ENCODE measurements around the gene TRAK2. TPM values are rescaled to one million over a fixed set of nuclear protein-coding genes. Genes with fewer than 3 reads are reported as not detected.

The TRAK2 gene
- total RNA-seq, 4 donors from 2014 or later, result 14.3 to 45.4 (median 20.3) TPM

- no peaks in the 10 kb centered on the region for H3K27me3 ChIP-seq
- DNase-seq (ENCODE audit: low spot score in 2 of 2), result no peak
- no peak for TF ChIP-seq POLR2AphosphoS5 (IDR thresholded peaks at IDR 0.05)
- no peak for TF ChIP-seq POLR2A (IDR thresholded peaks at IDR 0.05)
- TF ChIP-seq CTCF (IDR thresholded peaks at IDR 0.05), result no peak
- TF ChIP-seq EP300 (IDR thresholded peaks at IDR 0.05), result no peak
- 98% methylated on average over 9 of the region's 9 CpGs for WGBS
- H3K27ac ChIP-seq, result no peak overlapping the region
- no peaks in the 10 kb centered on the region for H3K9me3 ChIP-seq
- no peak overlapping the region for H3K4me3 ChIP-seq
- no peaks in the 10 kb centered on the region for H3K36me3 ChIP-seq
- H3K4me1 ChIP-seq, result peaks cover 4% of the 10 kb centered on the region
These were observed 25.3 kb downstream of the TRAK2 start for GRCh38 chr2:201425952-201426351.

- Histone ChIP-seq H3K4me1 (peaks cover 6% of the 10 kb centered on the region), H3K9me3 (no peaks in the 10 kb centered on the region), H3K27ac (peak overlapping the region; percentile 35), H3K27me3 (no peaks in the 10 kb centered on the region), H3K4me3 (no peak overlapping the region), H3K36me3 (no peaks in the 10 kb centered on the region)
- no peak for DNase-seq (ENCODE audit: low spot score in 2 of 2)
- TF ChIP-seq POLR2AphosphoS5 (IDR thresholded peaks at IDR 0.05) (no peak), CTCF (IDR thresholded peaks at IDR 0.05) (no peak), EP300 (IDR thresholded peaks at IDR 0.05) (no peak)
- WGBS, result 65% methylated on average over 3 of the region's 3 CpGs
These were observed 30.7 kb downstream of the TRAK2 start for GRCh38 chr2:201420442-201421113.

GRCh38 chr2:201419986-201420385 lies 31.3 kb downstream of the TRAK2 start:
- no peak for DNase-seq (ENCODE audit: low spot score in 2 of 2)
- 68% methylated on average over 4 of the region's 4 CpGs for WGBS
- Histone ChIP-seq H3K4me1 (peaks cover 12% of the 10 kb centered on the region), H3K36me3 (no peaks in the 10 kb centered on the region), H3K9me3 (no peaks in the 10 kb centered on the region), H3K27ac (peak overlapping the region; percentile 35), H3K4me3 (no peak overlapping the region), H3K27me3 (no peaks in the 10 kb centered on the region)
- TF ChIP-seq CTCF (IDR thresholded peaks at IDR 0.05) (no peak), POLR2AphosphoS5 (IDR thresholded peaks at IDR 0.05) (no peak), POLR2A (IDR thresholded peaks at IDR 0.05) (no peak), EP300 (IDR thresholded peaks at IDR 0.05) (no peak)

GRCh38 chr2:201419057-201419635 lies 32.1 kb downstream of the TRAK2 start:
- no peak for TF ChIP-seq POLR2A (IDR thresholded peaks at IDR 0.05)
- TF ChIP-seq POLR2AphosphoS5 (IDR thresholded peaks at IDR 0.05), result no peak

DNA sequence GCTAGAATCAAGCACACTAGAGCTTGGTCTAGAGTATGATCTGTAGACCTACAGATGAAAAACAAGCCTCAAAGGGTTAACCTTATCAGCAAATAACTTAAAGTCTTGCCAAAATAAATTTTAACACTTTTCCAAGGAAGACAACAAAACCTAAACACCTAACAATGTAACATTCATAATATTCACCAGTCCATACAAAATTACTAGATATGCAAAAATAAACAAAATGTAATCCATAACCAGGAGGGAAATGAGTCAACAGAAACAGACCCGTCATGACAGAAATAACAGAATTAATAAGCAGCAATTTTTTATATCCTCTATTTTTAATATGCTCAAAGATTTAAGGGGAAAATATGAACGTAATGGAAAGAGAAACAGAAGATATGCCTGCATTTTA lies 36.1 kb downstream of the TRAK2 start:
- 49% methylated on average over 2 of the region's 2 CpGs for WGBS
- no peaks in the 10 kb centered on the region for H3K36me3 ChIP-seq
- no peak overlapping the region for H3K27ac ChIP-seq
- H3K4me1 ChIP-seq, result peaks cover 32% of the 10 kb centered on the region
- H3K9me3 ChIP-seq, result no peaks in the 10 kb centered on the region
- no peak for TF ChIP-seq EP300 (IDR thresholded peaks at IDR 0.05)
- no peak for TF ChIP-seq CTCF (IDR thresholded peaks at IDR 0.05)
- no peak for TF ChIP-seq POLR2AphosphoS5 (IDR thresholded peaks at IDR 0.05)
- TF ChIP-seq POLR2A (IDR thresholded peaks at IDR 0.05), result no peak
- H3K4me3 ChIP-seq, result no peak overlapping the region
- no peaks in the 10 kb centered on the region for H3K27me3 ChIP-seq
- DNase-seq (ENCODE audit: low spot score in 2 of 2), result no peak

More at GRCh38 chr2:201419057-201419635, 32.1 kb downstream of the TRAK2 start:
- 48% methylated on average over 3 of the region's 3 CpGs for WGBS
- Histone ChIP-seq H3K9me3 (no peaks in the 10 kb centered on the region), H3K36me3 (no peaks in the 10 kb centered on the region), H3K4me3 (no peak overlapping the region), H3K4me1 (peaks cover 20% of the 10 kb centered on the region), H3K27ac (peak overlapping the region; percentile 35), H3K27me3 (no peaks in the 10 kb centered on the region)
- no peak for DNase-seq (ENCODE audit: low spot score in 2 of 2)
